HCT116 (cell line): ENCODE data around the gene GADD45G.

Experiments
- CTCF ChIP-seq, 3 experiments: fragments of 200-600 bp in 1 of 3; sonication (generic) in 1 of 3; IDR thresholded peaks in 2 of 3; conservative IDR thresholded peaks in 1 of 3; 2 replicates each; pipeline ENCODE4 v1.5.1; 2012 to 2017; ENCODE audit warnings: low read depth in 2 of 3, low read length in 2 of 3, antibody characterized with exemption in 1 of 3, borderline replicate concordance in 1 of 3, control low read depth in 1 of 3, mild to moderate bottlenecking in 1 of 3, mixed read lengths in 1 of 3, mixed run types in 1 of 3, moderate library complexity in 1 of 3; ENCODE audit not compliant: insufficient read depth in 1 of 3
- EZH2phosphoT487 ChIP-seq: fragments of 200-600 bp; IDR thresholded peaks from 2 replicates; pipeline ENCODE4 v1.6.1; 2018; ENCODE audit warnings: antibody characterized with exemption, borderline replicate concordance
- POLR2A ChIP-seq: IDR thresholded peaks from 2 replicates; pipeline ENCODE4 v1.7.0; 2011; ENCODE audit warnings: borderline replicate concordance; ENCODE audit not compliant: insufficient read depth, insufficient read length; ENCODE audit errors: extremely low read depth
- ZBTB33 ChIP-seq: IDR thresholded peaks from 2 replicates; pipeline ENCODE4 v1.6.1; 2011; ENCODE audit warnings: mild to moderate bottlenecking, low read length, moderate library complexity; ENCODE audit not compliant: insufficient replicate concordance; ENCODE audit errors: extremely low read depth

- TF ChIP-seq CTCF (IDR thresholded peaks at IDR 0.05 in 2 of 3, conservative IDR thresholded peaks at IDR 0.05 in 1 of 3; ENCODE audit: borderline replicate concordance in 1 of 3, insufficient read depth in 1 of 3, low read depth in 2 of 3, low read length in 2 of 3) = no peak
- TF ChIP-seq EZH2phosphoT487 = no peak
- no peak for TF ChIP-seq ZBTB33
- TF ChIP-seq POLR2A = no peak
These were observed at the start of gene GADD45G for GRCh38 chr9:89604729-89605464.
